Thyroid gland (tissue), 4 donors: Measurements from ENCODE around the gene FRS3.

ENCODE experiments used
- POLR2A ChIP-seq, 2 donors: fragments of 450-650 bp; IDR thresholded peaks; one replicate each; pipeline ENCODE4 v1.6.1; 2017; ENCODE audit warnings: antibody characterized with exemption in 2 of 2, mild to moderate bottlenecking in 2 of 2, moderate library complexity in 1 of 2
- TF ChIP-seq, protein P1 (sequence below), 6 experiments: fragments of 200-600 bp in 3 of 6; fragments of 450-650 bp in 3 of 6; sonication (generic) in 3 of 6; IDR thresholded peaks; one replicate each; pipeline ENCODE4 v1.5.1; 2016 to 2019; ENCODE audit warnings: antibody characterized with exemption in 6 of 6, mild to moderate bottlenecking in 2 of 6, inconsistent platforms in 1 of 6, moderate library complexity in 1 of 6

DNA sequence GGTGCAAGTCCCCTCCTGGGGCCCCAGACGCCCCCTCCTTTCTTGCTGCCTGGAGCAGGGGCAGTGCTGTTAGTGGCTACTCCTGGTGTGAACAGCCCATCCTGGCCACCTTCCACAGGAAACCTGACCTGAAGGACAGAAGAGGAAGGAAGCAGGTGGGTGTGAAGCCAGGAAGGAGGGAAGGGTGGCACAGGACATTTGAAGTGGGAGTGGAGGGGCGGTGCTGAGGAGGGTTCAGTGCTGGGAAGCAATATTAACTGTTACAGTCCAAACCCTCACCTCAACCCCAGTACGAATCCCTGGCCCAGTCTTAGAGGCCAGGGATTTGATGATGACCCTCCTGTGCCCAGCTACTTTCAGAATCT lies 1.6 kb upstream of the FRS3 start:
- TF ChIP-seq, protein P1, sequence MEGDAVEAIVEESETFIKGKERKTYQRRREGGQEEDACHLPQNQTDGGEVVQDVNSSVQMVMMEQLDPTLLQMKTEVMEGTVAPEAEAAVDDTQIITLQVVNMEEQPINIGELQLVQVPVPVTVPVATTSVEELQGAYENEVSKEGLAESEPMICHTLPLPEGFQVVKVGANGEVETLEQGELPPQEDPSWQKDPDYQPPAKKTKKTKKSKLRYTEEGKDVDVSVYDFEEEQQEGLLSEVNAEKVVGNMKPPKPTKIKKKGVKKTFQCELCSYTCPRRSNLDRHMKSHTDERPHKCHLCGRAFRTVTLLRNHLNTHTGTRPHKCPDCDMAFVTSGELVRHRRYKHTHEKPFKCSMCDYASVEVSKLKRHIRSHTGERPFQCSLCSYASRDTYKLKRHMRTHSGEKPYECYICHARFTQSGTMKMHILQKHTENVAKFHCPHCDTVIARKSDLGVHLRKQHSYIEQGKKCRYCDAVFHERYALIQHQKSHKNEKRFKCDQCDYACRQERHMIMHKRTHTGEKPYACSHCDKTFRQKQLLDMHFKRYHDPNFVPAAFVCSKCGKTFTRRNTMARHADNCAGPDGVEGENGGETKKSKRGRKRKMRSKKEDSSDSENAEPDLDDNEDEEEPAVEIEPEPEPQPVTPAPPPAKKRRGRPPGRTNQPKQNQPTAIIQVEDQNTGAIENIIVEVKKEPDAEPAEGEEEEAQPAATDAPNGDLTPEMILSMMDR (IDR thresholded peaks at IDR 0.05): no peak
- TF ChIP-seq POLR2A (IDR thresholded peaks at IDR 0.05): no peak
